Ishikawa (cell line): ENCODE measurements around the gene SGMS1.

ENCODE experiments used
- CEBPB ChIP-seq: IDR thresholded peaks from 2 replicates; pipeline ENCODE4 v1.6.1; 2012
- EP300 ChIP-seq: IDR thresholded peaks from 2 replicates; pipeline ENCODE4 v1.6.1; 2012; ENCODE audit warnings: borderline replicate concordance
- FOXM1 ChIP-seq: IDR thresholded peaks from 2 replicates; pipeline ENCODE4 v1.6.1; 2012; ENCODE audit warnings: low read depth, borderline replicate concordance
- MAX ChIP-seq: IDR thresholded peaks from 2 replicates; pipeline ENCODE4 v1.6.1; 2012
- NFIC ChIP-seq: IDR thresholded peaks from 2 replicates; pipeline ENCODE4 v1.6.1; 2012
- RAD21 ChIP-seq: IDR thresholded peaks from 2 replicates; pipeline ENCODE4 v1.6.1; 2012; ENCODE audit warnings: low read depth
- REST ChIP-seq: IDR thresholded peaks from 2 replicates; pipeline ENCODE4 v1.6.1; 2012; ENCODE audit warnings: low read depth, mild to moderate bottlenecking
- TAF1 ChIP-seq: IDR thresholded peaks from 2 replicates; pipeline ENCODE4 v1.6.1; 2012; ENCODE audit warnings: low read depth, mild to moderate bottlenecking
- TEAD4 ChIP-seq: IDR thresholded peaks from 2 replicates; pipeline ENCODE4 v1.6.1; 2012
- USF1 ChIP-seq: IDR thresholded peaks from 2 replicates; pipeline ENCODE4 v1.6.1; 2012
- YY1 ChIP-seq: IDR thresholded peaks from 2 replicates; pipeline ENCODE4 v1.6.1; 2012; ENCODE audit warnings: low read depth
- ZBTB7A ChIP-seq: IDR thresholded peaks from 2 replicates; pipeline ENCODE4 v1.6.1; 2012; ENCODE audit warnings: low read depth

GRCh38 chr10:50350366-50350765, 273.4 kb downstream of the SGMS1 start:
- TF ChIP-seq EP300, result no peak
- no peak for TF ChIP-seq USF1
- no peak for TF ChIP-seq MAX
- TF ChIP-seq NFIC, result no peak
- TF ChIP-seq TAF1, result no peak
- no peak for TF ChIP-seq REST
- TF ChIP-seq ZBTB7A, result no peak
- TF ChIP-seq TEAD4, result no peak
- no peak for TF ChIP-seq CEBPB
- TF ChIP-seq YY1, result no peak
- no peak for TF ChIP-seq RAD21
- no peak for TF ChIP-seq FOXM1
